Endothelial cell of umbilical vein (primary cell): ENCODE measurements around the gene TSPAN18. TPM values are rescaled to one million over a fixed set of nuclear protein-coding genes. Genes with fewer than 3 reads are reported as not detected.

ENCODE experiments used
- BruUV-seq: library from RNA; stranded (reverse); fragments of 400-500 nt; replicated peaks from 2 replicates; lab custom pipeline; 2021; lab: Mats Ljungman, UMichigan
- CTCF ChIA-PET: fragments of 300-600, 350-600 bp; sonication (Branson Sonifier 250); formaldehyde crosslinking; loops from one replicate; lab custom pipeline; 2021; ENCODE audit warnings: antibody characterized with exemption, inconsistent platforms; lab: Charles Lee
- POLR2A ChIA-PET: fragments of 300-600, 350-600 bp; sonication (Branson Sonifier 250); formaldehyde crosslinking; loops from one replicate; lab custom pipeline; 2021; ENCODE audit warnings: antibody characterized with exemption, inconsistent platforms; lab: Charles Lee
- DNase-seq: peaks from one replicate; pipeline ENCODE4 v3.0.0-alpha.2; 2011; ENCODE audit warnings: low read depth, low spot score
- FAIRE-seq: peaks from 2 replicates; lab custom pipeline; 2011; peaks lifted over from hg19 to GRCh38; lab: Jason Lieb, UNC
- H2AFZ ChIP-seq: 2 replicates; pipeline ENCODE4 v1.6.0; 2012; ENCODE audit warnings: low read depth, low read length, control low read depth, inconsistent platforms
- H3K27ac ChIP-seq: 2 replicates; pipeline ENCODE4 v1.5.1; 2011; ENCODE audit warnings: low read depth, mild to moderate bottlenecking, control low read depth, low read length, moderate library complexity; ENCODE audit not compliant: insufficient read depth
- H3K27me3 ChIP-seq, 2 experiments: 2 replicates each; pipeline versions ENCODE4 v1.6.0 to v1.6.1; 2011; ENCODE audit warnings: low read length in 2 of 2, mixed read lengths in 1 of 2; ENCODE audit not compliant: control insufficient read depth in 2 of 2, insufficient read depth in 2 of 2
- H3K36me3 ChIP-seq, 2 experiments: 2 replicates in 1 of 2; 3 replicates in 1 of 2; pipeline ENCODE4 v1.5.1; 2011; ENCODE audit warnings: low read length in 2 of 2, mild to moderate bottlenecking in 1 of 2, moderate library complexity in 1 of 2; ENCODE audit not compliant: control insufficient read depth in 2 of 2, insufficient read depth in 2 of 2; ENCODE audit errors: extremely low read depth in 1 of 2
- H3K4me1 ChIP-seq: 3 replicates; pipeline ENCODE4 v1.5.1; 2011; ENCODE audit warnings: mild to moderate bottlenecking, low read length; ENCODE audit not compliant: control insufficient read depth, insufficient read depth; ENCODE audit errors: extremely low read depth
- H3K4me2 ChIP-seq: 2 replicates; pipeline ENCODE4 v1.6.1; 2011; ENCODE audit warnings: low read length, control low read depth, mixed read lengths; ENCODE audit not compliant: insufficient read depth
- H3K4me3 ChIP-seq, 3 experiments: fragments of 200-600 bp in 1 of 3; sonication (generic), shearing (Covaris generic) in 1 of 3; replicated peaks in 1 of 3; 2 replicates each; pipeline ENCODE4 v1.5.1; 2011 to 2016; ENCODE audit warnings: control low read depth in 3 of 3, low read length in 3 of 3, mild to moderate bottlenecking in 2 of 3, inconsistent platforms in 1 of 3, low read depth in 1 of 3, moderate library complexity in 1 of 3; ENCODE audit not compliant: insufficient read depth in 1 of 3
- H3K79me2 ChIP-seq: 2 replicates; pipeline ENCODE4 v1.6.0; 2012; ENCODE audit warnings: low read length, inconsistent platforms; ENCODE audit not compliant: control insufficient read depth, insufficient read depth
- H3K9ac ChIP-seq: replicated peaks from 2 replicates; pipeline ENCODE3; 2011; ENCODE audit warnings: low read length, control low read depth; ENCODE audit not compliant: insufficient read depth; ENCODE audit errors: extremely low read depth
- H3K9me1 ChIP-seq: replicated peaks from 3 replicates; pipeline ENCODE4 v1.6.0; 2011; ENCODE audit warnings: mild to moderate bottlenecking, low read length; ENCODE audit not compliant: control insufficient read depth, insufficient read depth; ENCODE audit errors: extremely low read depth
- H3K9me3 ChIP-seq: replicated peaks from 2 replicates; pipeline ENCODE4 v1.5.1; 2012; ENCODE audit warnings: low read length, inconsistent platforms; ENCODE audit not compliant: control insufficient read depth, insufficient read depth
- H4K20me1 ChIP-seq: replicated peaks from 2 replicates; pipeline ENCODE3; 2011; ENCODE audit warnings: mild to moderate bottlenecking, low read length; ENCODE audit not compliant: control insufficient read depth, insufficient read depth; ENCODE audit errors: extremely low read depth
- EZH2 ChIP-seq: IDR thresholded peaks from 2 replicates; pipeline ENCODE4 v1.6.1; 2012; ENCODE audit warnings: borderline replicate concordance, low read depth, mild to moderate bottlenecking, moderate library complexity, low read length, inconsistent platforms; ENCODE audit not compliant: severe bottlenecking
- FOS ChIP-seq: IDR thresholded peaks from 2 replicates; pipeline ENCODE4 v1.6.1; 2011; ENCODE audit warnings: mild to moderate bottlenecking, low read length, moderate library complexity, borderline replicate concordance; ENCODE audit not compliant: insufficient read depth
- MYC ChIP-seq: IDR thresholded peaks from one replicate; pipeline ENCODE4 v1.6.1; 2011; ENCODE audit warnings: mild to moderate bottlenecking, low read depth, low read length
- POLR2A ChIP-seq: IDR thresholded peaks from 2 replicates; pipeline ENCODE4 v1.6.1; 2012; ENCODE audit warnings: low read depth, mild to moderate bottlenecking, control low read depth, low read length
- dilution Hi-C: fragments of 300-500 bp; cut with MboI; formaldehyde crosslinking; loops from one replicate; pipeline ENCODE4 v1.15.0; 2019; ENCODE audit warnings: low sequenced_read_pairs; ENCODE audit not compliant: extremely low pct_ligation_motif_present
- intact Hi-C: fragments of 100-400 bp; cut with micrococcal nuclease; formaldehyde crosslinking; loops from one replicate; pipeline ENCODE4 v1.10.0; 2022
- polyA plus RNA-seq, 4 experiments: library from polyadenylated mRNA; depleted of rRNA in 3 of 4; stranded (reverse) in 3 of 4; unstranded in 1 of 4; fragments of >200 nt; gene quantifications; 2 replicates each; pipeline versions ENCODE4 v1.2.1 to v1.2.3, GENCODE V29; 2011 to 2012; ENCODE audit warnings: missing spikeins in 1 of 4
- total RNA-seq: library from RNA; stranded (reverse); gene quantifications from 2 replicates; pipeline ENCODE4 v1.2.3, GENCODE V29; 2021
- TF ChIP-seq, protein P1 (sequence below), 2 donors: IDR thresholded peaks; 1 replicate in 1 of 2; 2 replicates in 1 of 2; pipeline ENCODE4 v1.5.1; 2011; ENCODE audit warnings: low read length in 2 of 2, mild to moderate bottlenecking in 2 of 2, moderate library complexity in 2 of 2, control low read depth in 1 of 2, inconsistent platforms in 1 of 2, low read depth in 1 of 2; ENCODE audit not compliant: insufficient read depth in 1 of 2; ENCODE audit errors: extremely low read depth in 1 of 2
- TF ChIP-seq, protein P2 (sequence below): IDR thresholded peaks from 2 replicates; pipeline ENCODE4 v1.6.1; 2011; ENCODE audit not compliant: insufficient read depth, insufficient read length

Gene TSPAN18
- total and polyA plus RNA-seq, 2 donors (not counting 3 experiments of a cell fraction or from before 2014, with no cell fraction given): 32.2 to 118 TPM

DNA sequence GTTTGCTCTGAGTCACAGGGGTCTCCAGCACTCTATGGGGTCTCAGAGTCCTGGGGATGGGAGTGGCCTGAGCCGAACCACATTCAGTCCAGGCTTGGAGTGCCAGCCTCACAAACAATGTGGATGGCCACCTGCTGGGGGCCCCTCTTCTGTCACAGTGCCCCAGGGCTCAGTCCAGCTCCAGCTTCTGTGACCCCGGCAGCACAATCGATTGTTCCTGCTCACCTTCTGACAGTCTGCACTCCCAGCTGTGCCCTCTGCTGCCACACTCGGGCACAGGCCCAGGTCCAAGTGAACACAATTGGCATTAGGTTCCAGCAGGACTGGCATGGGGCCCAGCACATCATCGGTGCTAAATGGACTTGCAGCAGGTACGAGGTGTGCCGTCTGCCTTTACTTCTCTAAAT, 139.1 kb downstream of the TSPAN18 start:
- no TSS peak for BruUV-seq
- TF ChIP-seq, protein P1, sequence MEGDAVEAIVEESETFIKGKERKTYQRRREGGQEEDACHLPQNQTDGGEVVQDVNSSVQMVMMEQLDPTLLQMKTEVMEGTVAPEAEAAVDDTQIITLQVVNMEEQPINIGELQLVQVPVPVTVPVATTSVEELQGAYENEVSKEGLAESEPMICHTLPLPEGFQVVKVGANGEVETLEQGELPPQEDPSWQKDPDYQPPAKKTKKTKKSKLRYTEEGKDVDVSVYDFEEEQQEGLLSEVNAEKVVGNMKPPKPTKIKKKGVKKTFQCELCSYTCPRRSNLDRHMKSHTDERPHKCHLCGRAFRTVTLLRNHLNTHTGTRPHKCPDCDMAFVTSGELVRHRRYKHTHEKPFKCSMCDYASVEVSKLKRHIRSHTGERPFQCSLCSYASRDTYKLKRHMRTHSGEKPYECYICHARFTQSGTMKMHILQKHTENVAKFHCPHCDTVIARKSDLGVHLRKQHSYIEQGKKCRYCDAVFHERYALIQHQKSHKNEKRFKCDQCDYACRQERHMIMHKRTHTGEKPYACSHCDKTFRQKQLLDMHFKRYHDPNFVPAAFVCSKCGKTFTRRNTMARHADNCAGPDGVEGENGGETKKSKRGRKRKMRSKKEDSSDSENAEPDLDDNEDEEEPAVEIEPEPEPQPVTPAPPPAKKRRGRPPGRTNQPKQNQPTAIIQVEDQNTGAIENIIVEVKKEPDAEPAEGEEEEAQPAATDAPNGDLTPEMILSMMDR (IDR thresholded peaks at IDR 0.05; ENCODE audit: extremely low read depth in 1 of 2, insufficient read depth in 1 of 2, low read depth in 1 of 2, low read length in 2 of 2): no peak
- TF ChIP-seq POLR2A: no peak
- TF ChIP-seq FOS: no peak
- TF ChIP-seq, protein P2, sequence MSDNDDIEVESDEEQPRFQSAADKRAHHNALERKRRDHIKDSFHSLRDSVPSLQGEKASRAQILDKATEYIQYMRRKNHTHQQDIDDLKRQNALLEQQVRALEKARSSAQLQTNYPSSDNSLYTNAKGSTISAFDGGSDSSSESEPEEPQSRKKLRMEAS: no peak
- no peak for TF ChIP-seq EZH2
- no peak for TF ChIP-seq MYC
- no peak for FAIRE-seq
- Histone ChIP-seq H3K4me3 (no peak overlapping the region), H3K4me1 (peaks cover 14% of the 10 kb centered on the region), H3K36me3 (no peaks in the 10 kb centered on the region), H3K9me1 (no peaks in the 10 kb centered on the region), H3K9ac (no peak overlapping the region), H3K79me2 (no peaks in the 10 kb centered on the region), H3K4me2 (no peak overlapping the region), H3K27me3 (no peaks in the 10 kb centered on the region), H3K27ac (no peak overlapping the region), H3K9me3 (no peaks in the 10 kb centered on the region), H2AFZ (no peak overlapping the region), H4K20me1 (no peaks in the 10 kb centered on the region)
- CTCF ChIA-PET: interaction anchor here (0.9 to 1.5 kb wide), 4 partner anchors 11 to 249 kb away, joined by 3 read pairs; no protein-coding TSS in a partner anchor
- DNase-seq: peak; percentile 9
- POLR2A ChIA-PET: no interaction called here
- dilution Hi-C loops (no loop called here), intact Hi-C loops (no loop called here)
